GM21825 (cell line): Measurements from ENCODE around the gene RGPD3.
A peak's percentile ranks its signal among the peaks of the same experiment; 100 is the strongest.
"Not testable (repeated sequence)": the region's sequence is repeated elsewhere in the genome, so short reads cannot be mapped to it uniquely, and the experiment has no call there.

Experiments
- ATAC-seq: cut with Tn5 transposase; IDR thresholded peaks from one replicate; pipeline ENCODE4 v1.9.1; 2021; ENCODE audit warnings: mild to moderate bottlenecking, moderate library complexity; ENCODE audit not compliant: unreplicated experiment

Gene RGPD3

GRCh38 chr2:106486551-106487385, 18.6 kb upstream of the RGPD3 start, which contains the start of gene CD8B2:
CD8B2 (plus strand) TSS chr2:106487364; CDS start chr2:106487427, 63 bp downstream.
- not testable (repeated sequence) for ATAC-seq

GRCh38 chr2:106479563-106479962, 11.3 kb upstream of the RGPD3 start:
- not testable (repeated sequence) for ATAC-seq

- ATAC-seq: not testable (repeated sequence)
These were observed 9.4 kb upstream of the RGPD3 start for GRCh38 chr2:106477647-106478046.

- not testable (repeated sequence) for ATAC-seq
These were observed 2.4 kb upstream of the RGPD3 start for GRCh38 chr2:106470658-106471057.

GRCh38 chr2:106467516-106467915, 697 bp downstream of the RGPD3 start:
- ATAC-seq: not testable (repeated sequence)

- ATAC-seq: not testable (repeated sequence)
These were observed 6.3 kb downstream of the RGPD3 start for GRCh38 chr2:106461882-106462281.

- ATAC-seq: not testable (repeated sequence)
These were observed 77.5 kb downstream of the RGPD3 start for GRCh38 chr2:106390680-106391079.

- not testable (repeated sequence) for ATAC-seq
These were observed 79.3 kb downstream of the RGPD3 start for GRCh38 chr2:106388814-106389410.

GRCh38 chr2:106384548-106384947, 83.7 kb downstream of the RGPD3 start:
- not testable (repeated sequence) for ATAC-seq

- not testable (repeated sequence) for ATAC-seq
These were observed 86.3 kb downstream of the RGPD3 start for GRCh38 chr2:106381867-106382266.

GRCh38 chr2:106379567-106379966, 88.6 kb downstream of the RGPD3 start:
- not testable (repeated sequence) for ATAC-seq

- not testable (repeated sequence) for ATAC-seq
These were observed 99.0 kb downstream of the RGPD3 start for GRCh38 chr2:106369182-106369581.

GRCh38 chr2:106366204-106366885, 101.9 kb downstream of the RGPD3 start:
- ATAC-seq: no peak

GRCh38 chr2:106363791-106364190, 104.4 kb downstream of the RGPD3 start:
- ATAC-seq: no peak

- no peak for ATAC-seq
These were observed 105.4 kb downstream of the RGPD3 start for GRCh38 chr2:106362789-106363188.

GRCh38 chr2:106359512-106359911, 108.7 kb downstream of the RGPD3 start:
- no peak for ATAC-seq

- ATAC-seq: no peak
These were observed 109.7 kb downstream of the RGPD3 start for GRCh38 chr2:106358521-106358920.

GRCh38 chr2:106358081-106358480, 110.1 kb downstream of the RGPD3 start:
- peak; percentile 91 for ATAC-seq

GRCh38 chr2:106356291-106356690, 111.9 kb downstream of the RGPD3 start:
- peak; percentile 57 for ATAC-seq

GRCh38 chr2:106353676-106354075, 114.5 kb downstream of the RGPD3 start:
- ATAC-seq: no peak

GRCh38 chr2:106350980-106351379, 117.2 kb downstream of the RGPD3 start:
- ATAC-seq: no peak
